ENCODE measurements around the gene GPR3.

- TF ChIP-seq, protein P1, sequence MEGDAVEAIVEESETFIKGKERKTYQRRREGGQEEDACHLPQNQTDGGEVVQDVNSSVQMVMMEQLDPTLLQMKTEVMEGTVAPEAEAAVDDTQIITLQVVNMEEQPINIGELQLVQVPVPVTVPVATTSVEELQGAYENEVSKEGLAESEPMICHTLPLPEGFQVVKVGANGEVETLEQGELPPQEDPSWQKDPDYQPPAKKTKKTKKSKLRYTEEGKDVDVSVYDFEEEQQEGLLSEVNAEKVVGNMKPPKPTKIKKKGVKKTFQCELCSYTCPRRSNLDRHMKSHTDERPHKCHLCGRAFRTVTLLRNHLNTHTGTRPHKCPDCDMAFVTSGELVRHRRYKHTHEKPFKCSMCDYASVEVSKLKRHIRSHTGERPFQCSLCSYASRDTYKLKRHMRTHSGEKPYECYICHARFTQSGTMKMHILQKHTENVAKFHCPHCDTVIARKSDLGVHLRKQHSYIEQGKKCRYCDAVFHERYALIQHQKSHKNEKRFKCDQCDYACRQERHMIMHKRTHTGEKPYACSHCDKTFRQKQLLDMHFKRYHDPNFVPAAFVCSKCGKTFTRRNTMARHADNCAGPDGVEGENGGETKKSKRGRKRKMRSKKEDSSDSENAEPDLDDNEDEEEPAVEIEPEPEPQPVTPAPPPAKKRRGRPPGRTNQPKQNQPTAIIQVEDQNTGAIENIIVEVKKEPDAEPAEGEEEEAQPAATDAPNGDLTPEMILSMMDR (IDR thresholded peaks at IDR 0.05; ENCODE audit: borderline replicate concordance, extremely low read depth, low read length, poor library complexity, severe bottlenecking), result no peak
- TF ChIP-seq EZH2 (IDR thresholded peaks at IDR 0.05; ENCODE audit: borderline replicate concordance, low read depth, low read length, severe bottlenecking), result no peak
These were observed 35.4 kb downstream of the GPR3 start for GRCh38 chr1:27427816-27428315.
